CD4-positive, alpha-beta T cell treated with Interleukin-10 for 1 hour (primary cell): Measurements from ENCODE around the gene IDUA.

Experiments
- DNase-seq: peaks from one replicate; pipeline ENCODE4 v3.0.0-alpha.2; 2020

The IDUA gene

GRCh38 chr4:956531-957230, 30.2 kb upstream of the IDUA start:
- DNase-seq, result no peak

GRCh38 chr4:957231-957580, 29.6 kb upstream of the IDUA start:
- no peak for DNase-seq

- DNase-seq, result no peak
Observed at GRCh38 chr4:957581-958313, 29.1 kb upstream of the IDUA start.

- DNase-seq, result no peak
Observed at GRCh38 chr4:958314-958665, 28.6 kb upstream of the IDUA start.

- DNase-seq, result no peak
Observed at GRCh38 chr4:958696-959337, 28.0 kb upstream of the IDUA start.

- no peak for DNase-seq
Observed at GRCh38 chr4:959338-960139, 27.3 kb upstream of the IDUA start.

DNA sequence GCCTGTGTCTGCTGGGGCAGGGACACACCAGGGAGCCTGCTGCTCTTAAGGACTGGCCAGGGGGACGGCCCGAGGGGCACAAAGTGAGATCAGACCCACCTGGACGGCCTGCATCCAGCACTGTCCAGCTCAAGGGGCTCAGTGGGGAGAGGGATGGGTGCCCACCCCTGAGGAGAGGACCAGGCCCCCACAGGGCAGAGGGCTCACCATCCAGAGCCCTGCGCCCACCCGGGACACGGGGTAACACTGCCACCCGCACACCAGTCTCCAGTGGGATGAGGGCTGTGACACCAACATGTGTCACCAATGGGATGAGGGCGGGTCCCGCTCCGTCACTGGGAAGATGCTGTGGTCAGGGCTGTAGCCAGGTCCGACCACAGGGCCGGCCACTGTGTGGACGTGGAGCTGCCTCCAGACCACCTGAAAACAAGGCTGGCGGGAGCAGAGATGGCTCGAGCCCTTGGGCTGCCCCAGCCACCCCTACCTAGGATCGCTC, 26.7 kb upstream of the IDUA start:
- no peak for DNase-seq

DNA sequence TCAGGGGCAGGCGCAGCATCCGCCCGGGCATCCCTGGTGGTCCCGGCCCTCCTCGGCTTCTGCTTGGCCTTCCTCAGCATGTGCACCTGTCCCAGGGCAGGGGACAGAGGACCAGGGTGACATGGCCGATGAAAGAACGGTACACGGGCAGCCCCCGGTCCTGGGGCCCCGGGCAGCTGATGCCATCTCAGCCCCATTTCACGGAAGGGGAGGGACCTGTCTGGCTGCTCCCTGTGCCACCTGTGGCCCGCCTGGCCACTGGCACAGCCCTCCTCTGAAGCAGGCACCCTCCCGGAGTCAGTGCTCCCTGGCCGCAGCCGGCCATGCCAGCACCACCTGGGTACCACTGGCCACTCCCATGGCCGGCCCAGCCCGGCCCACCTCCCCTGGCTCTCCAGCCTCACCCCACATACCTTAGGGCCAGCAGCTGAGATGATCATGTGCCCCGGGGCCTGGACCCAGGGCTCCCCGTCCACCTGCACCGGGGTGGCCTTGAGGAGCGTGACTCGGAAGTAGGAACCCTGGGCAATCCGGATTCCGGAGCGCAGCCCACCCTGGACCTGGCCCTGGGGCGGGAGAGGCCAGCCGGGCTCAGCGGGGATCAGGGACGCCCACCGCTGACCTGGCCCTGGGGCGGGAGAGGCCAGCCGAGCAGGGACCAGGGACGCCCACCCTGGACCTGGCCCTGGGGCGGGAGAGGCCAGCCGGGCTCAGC, 26.1 kb upstream of the IDUA start:
- DNase-seq, result no peak

DNA sequence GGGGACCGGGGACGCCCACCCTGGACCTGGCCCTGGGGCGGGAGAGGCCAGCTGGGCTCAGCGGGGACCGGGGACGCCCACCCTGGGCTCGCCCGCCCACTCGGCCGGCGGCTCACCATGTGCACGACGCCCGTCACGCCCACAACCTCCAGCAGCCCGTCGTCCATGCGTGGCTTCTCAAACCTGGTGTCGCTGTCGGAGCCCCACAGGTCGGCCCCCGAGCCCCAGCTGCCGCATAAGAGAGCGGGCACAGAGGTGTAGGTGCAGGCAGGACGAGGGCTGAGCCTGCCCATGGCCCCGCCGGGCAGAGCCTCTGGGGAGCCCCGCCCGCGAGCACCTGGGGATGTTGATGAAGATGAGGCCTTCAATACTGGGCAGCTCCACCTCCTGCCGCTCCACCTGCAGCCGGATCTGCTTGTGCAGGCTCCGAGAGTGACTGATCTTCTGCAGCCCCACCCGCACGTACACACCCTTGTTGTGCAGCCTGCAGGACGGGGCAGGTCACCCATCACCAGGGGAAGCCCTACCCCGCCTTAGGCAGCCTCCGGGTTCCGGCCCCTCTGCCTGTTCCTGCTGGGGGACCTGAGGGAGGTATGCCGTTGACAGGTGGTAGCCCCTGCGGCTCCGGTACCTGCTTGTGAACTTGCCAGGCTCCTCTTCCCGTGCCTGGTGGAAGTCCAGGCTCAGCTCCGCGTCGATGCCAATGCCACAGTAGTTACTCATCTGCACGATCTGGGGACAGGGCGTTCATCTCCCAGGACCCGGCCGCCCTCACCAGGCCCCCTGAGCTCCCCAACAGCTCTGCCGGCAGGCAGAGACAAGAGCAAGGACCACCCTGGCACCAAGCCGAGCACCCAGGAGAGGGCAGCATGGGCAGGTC, 25.3 kb upstream of the IDUA start:
- no peak for DNase-seq

- DNase-seq, result no peak
Observed at GRCh38 chr4:962231-963208, 24.3 kb upstream of the IDUA start.

DNA sequence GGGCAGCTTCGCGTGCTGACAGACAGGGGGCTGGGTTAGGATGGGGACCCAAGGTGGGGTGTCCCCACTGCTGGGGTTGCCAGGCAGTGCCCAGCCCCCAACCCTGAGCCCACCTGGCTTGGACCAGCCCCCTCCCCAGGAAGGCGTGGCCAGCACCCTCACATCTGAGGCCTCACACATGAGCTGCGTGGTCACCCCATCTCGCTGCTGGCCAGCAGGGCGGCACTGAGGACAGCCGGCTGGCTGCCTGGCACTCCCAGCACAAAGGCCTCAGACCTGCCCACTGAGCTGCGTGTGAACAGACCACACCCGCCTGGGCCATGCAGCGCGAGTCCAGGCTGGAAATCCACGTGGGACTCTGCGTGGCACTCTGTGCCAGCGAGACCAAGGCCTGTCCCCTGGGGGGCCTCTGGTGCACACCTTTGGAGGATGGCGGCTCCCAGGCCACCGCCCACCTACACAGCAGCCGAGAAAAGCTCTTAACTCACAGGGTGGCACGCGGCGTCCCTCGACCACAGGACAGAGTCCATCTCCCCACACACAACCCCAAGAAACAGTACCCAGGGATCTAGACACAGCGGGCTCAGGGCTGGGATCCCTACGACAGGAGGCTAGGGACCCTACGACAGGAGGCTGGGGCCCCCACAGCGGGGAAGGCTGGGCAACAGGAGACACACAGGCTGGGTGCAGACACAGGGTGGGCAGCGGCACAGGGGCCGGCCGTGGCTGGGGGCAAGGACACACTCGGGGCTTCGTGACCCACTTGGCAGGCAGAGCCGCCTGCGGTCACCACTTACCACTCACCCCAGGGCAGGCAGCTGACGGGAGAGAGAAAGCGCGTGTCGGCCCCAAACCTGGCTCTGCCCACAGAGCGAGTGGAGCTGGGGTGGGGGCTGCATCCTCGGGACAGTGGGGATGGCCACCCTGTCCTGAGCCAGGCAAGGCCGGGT, 23.3 kb upstream of the IDUA start:
- no peak for DNase-seq

DNA sequence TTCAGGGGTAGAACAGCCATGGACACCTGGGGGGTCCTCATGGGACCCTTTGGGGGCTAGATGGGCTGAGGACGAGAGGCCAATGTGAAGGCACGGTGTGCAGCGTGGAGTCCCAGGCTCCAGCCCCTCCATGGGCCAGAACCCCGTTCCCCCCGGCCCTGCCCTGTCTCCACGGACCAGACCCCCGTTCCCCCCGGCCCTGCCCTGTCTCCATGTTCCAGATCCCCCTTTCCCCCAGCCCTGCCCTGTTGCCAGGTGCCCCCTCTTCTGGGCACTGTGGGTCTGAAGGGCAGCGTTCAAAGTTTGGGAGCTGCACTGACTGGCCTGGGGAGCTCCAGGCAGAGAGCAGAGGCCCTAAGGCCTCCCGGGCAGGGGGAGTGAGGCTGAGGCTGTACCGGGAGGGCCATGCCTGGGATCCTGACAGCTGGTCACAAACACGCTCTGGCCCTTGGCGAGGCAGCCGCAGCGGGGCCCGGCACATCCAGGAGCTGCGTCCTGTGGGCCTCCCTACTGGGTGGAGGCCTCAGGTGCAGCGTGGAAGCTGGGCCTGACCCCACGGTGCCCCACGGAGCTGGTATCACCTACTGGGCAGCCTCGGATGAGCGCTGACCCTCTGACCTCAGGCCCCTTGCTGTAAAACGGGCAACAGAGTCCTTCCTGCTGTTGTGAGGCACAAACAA, 22.4 kb upstream of the IDUA start:
- no peak for DNase-seq

GRCh38 chr4:965048-965765, 21.6 kb upstream of the IDUA start:
- no peak for DNase-seq

GRCh38 chr4:965766-966134, 21.1 kb upstream of the IDUA start:
- no peak for DNase-seq

GRCh38 chr4:966266-967112, 20.4 kb upstream of the IDUA start:
- DNase-seq, result no peak

DNA sequence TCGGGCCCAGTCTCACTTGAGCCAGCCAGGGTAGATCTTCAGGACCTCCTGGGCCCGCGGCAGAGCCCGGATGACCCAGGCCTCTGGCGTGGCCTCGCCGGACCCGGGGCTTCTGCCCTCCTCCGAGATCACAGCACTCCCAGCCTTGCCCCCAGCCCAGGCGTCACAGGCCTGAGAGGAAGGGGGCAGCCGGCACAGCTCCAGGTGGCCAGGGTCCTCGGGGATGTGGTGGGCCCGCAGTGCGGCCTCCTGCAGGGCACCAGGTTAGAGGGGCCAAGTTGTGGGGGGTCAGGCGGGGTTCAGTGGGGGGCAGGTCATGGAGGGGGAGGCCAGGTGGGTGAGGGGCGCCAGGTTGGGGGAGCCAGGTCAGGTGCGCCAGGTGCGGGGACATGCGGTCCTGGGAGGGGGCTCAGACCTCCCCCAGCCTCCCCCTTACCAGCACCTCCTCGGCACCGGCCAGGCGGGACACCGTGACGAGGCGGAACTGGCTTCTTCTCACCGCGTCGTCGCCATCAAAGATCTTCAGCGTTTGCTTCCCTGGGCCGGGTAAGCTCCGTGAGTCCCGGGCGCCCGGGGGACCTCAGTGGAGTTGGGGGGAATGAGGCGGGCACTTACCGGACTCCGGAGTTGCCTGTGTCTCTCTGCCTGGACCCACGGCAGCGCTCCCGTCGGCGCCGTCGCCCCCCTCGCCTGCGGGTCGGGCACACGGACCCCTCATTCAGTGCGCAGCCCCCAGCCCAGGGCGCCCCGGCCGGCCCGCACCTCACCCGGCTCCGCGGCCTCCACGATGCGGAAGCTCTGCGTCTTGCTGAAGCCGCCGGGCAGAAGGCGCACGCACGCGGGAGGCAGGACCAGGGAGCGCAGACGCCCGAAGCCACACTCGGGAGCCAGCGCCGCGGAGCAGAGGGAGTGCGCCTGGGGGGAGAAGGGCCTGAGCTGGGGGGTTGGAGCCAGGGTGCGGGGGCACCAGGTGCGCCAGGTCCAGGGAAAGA, 19.4 kb upstream of the IDUA start:
- DNase-seq, result no peak
